HG02970 (cell line): ENCODE measurements around the gene KLHL7.
"Not testable (repeated sequence)": the region's sequence is repeated elsewhere in the genome, so short reads cannot be mapped to it uniquely, and the experiment has no call there.

Source experiments
- ATAC-seq: cut with Tn5 transposase; IDR thresholded peaks from one replicate; pipeline ENCODE4 v1.9.1; 2021; ENCODE audit warnings: mild to moderate bottlenecking, moderate library complexity, moderate number of reproducible peaks; ENCODE audit not compliant: unreplicated experiment, low FRiP score

Gene KLHL7

DNA sequence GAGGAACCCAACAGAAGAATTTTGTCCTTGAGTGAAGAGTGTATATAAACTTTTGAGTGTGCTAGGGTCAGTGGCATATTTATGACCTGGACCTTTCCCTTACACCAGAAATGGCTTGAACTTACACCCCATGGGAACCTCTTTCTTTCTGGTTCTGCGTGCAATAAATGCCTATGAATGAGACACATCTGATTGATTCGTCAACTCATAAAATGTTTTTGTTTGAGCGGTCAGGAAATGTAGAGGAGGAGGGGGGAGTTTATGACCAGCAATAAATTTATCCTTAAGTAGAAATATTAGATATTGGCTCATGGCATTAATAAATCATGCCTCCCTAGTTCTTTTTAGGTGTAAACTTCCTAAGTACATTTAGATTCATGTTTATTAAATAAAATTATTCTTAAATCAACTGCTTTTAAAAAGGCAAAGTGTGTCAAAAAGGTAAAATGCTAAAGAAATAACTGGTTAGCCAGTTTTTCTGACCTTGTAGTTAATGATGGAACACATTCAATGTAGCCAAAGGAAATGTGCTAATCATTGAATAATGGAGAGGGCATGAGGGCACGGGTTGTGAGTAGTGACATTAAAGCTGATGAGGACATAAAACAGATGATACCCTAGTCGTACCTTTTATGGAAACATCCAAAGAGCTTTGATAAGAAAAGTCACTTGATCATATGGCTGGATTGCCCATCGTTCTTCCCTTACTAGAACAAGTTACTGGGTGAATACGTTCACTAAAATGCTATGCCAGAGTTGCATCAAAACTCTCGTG, 62.7 kb downstream of the KLHL7 start:
- ATAC-seq: no peak

DNA sequence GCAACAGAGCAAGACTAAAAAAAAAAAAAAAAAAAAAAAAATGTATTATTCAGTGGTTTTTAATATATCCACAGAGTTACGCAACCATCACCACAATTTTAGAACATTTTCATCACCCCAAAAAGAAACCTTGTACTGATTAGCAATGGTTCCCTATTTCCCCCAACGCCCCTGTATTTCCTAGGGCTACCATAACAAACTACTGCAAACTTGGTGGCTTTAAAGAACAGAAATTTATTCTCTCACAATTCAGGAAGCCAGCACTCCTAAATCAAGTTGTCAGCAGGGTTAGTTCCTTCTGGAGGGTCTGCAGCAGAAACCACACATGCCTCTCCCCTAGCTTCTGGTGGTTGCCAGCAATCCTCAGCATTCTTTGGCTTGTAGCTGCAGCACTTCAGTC, 70.4 kb downstream of the KLHL7 start:
- no peak for ATAC-seq

DNA sequence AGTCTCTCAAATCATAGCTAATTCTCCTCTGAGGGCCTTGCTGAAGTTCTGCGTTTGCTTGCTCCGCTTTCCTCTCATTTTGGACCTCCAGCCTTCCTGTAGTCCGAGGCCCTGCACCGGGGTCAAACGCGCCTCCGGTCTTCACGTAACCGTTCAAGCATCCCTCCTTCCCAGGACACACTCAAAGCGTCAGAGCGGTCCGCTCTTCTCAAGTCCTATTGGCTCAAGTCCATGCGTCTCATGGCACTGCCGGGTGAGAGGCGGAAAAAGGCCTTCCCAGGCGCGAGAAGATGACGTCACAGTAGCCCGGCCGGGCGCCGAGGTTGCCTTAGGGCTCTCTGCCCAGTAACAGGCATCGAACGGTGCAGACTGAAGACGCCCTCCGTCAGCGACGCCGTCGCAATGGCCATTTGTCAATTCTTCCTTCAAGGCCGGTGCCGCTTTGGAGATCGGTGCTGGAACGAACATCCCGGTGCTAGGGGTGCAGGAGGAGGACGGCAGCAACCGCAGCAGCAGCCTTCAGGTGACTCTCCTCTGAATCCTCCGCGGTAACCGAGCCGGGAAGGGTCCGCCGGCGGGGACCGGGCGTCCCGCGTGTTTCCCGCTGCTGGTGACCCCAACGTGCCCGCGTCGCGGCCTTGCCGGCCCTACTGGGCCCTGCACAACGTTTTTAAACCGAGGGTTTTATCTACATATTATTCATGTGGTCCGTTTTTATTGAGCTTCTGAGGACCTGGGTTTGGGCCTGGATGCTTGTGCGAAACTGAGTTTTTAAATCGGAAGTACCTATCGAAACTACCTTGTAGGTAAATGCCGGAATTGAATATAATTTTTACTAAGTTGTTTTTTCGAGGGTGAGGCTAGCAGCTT, 76.3 kb downstream of the KLHL7 start, which contains the start of gene NUP42:
TSS of gene NUP42 (plus strand) at position 365 of the 870 bp plus-strand sequence. CDS start at position 403, 38 bp downstream.
- ATAC-seq: peak; percentile 97

DNA sequence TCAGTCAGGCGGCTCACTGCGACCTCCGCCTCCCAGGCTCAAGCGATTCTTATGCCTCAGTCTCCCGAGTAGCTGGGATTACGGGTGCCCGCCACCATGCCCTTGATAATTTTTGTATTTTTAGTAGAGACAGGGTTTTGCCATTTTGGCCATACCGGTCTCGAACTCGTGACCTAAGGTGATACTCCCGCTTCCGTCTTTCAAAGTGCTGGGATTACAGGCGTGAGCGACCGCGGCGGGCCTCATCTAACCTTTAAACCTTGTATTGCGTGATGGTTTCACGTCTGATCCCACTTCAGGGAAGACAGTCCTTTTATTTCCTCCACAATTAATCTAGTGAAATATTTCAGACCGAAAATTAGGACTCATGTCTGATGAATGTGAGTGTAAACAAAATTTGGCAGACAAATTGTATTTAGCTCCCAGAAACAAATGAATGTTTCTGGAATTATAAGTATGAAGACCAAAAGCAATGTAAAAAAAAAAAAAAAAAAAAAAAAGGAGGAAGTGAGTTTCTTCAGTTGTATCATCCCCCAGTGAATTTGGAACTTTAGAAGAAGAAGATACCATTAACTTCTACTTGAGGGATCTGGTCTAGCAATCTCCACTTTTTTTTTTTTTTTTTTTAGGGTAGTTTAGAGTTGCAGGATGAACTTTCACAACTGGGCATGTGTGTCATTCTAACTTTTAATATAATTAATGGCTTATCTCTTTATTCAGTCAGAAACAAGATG, 77.9 kb downstream of the KLHL7 start:
- ATAC-seq: no peak

DNA sequence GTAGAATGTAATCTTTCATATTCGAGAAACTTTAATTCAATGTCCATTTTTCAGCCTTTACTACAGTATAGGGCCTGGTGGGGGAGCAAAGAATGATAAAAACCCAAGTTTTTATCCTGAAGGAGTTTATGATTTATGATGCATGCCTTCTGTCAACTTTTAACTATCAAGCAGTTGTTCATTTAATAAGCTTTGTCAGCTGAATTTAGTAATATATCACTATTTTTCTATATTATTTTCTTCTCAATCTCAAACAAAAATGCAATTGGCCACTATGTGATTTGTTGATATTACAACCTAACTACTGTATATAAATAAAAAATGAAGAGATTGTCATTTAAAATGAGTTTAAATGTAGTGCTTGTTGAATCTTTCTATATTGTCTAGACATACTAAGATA, 78.7 kb downstream of the KLHL7 start:
- no peak for ATAC-seq

DNA sequence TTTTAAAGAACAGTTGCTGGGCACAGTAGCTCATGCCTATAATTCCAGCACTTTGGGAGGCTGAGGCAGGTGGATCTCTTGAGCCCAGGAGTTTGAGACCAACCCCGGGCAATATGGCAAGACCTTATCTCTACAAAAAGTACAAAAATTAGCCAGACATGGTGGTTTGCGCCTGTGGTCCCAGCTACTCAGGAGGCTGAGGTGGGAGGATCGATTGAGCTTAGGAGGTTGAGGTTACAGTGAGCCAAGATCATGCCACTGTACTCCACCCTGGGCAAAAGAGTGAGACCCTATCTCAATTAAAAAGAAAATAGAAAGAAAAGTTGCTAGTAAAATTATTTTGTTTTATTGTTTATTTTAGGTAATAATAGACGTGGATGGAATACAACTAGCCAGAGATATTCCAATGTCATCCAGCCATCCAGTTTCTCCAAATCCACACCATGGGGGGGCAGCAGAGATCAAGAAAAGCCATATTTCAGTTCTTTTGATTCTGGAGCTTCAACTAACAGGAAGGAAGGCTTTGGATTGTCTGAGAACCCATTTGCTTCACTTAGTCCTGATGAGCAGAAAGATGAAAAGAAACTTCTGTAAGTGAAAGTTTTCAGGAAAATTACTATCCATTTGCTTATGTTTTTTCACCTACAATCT, 79.2 kb downstream of the KLHL7 start:
- ATAC-seq: no peak

DNA sequence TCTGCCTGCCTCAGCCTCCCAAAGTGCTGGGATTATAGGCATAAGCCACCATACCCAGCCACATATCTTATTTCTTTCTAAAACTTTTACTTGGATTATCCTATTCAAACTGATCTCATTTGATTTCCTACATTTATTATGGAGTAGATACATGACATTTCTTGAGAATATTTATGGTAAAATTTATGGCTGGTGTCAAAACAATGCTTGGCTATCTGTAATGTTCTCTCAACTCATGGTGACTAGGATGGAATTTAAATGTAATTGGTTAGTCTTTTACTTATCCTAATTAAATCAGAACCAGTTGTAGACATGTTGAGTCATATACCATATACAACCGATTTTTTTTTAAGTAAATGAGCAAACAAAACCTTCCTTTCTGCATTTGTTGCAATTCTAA, 80.4 kb downstream of the KLHL7 start:
- ATAC-seq: no peak

DNA sequence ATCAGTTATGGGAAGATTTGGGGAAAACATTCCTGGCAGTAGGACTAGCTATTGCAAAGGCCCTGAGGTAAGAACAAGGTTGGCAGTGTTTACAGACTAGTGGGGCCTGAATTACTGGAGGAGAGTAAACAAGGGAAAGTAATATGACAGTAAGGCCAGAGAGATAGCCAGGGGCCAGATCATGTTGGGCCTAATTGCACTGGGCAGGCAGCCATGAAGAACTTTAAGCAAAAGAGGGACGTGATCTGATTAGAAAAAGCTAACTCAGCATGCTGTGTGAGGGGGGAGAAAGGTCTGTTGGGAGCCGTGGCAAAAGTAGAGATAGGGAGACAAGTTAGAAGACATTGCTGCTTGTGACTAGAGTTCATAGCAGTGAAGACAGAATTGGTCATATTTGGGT, 85.4 kb downstream of the KLHL7 start:
- ATAC-seq: no peak

DNA sequence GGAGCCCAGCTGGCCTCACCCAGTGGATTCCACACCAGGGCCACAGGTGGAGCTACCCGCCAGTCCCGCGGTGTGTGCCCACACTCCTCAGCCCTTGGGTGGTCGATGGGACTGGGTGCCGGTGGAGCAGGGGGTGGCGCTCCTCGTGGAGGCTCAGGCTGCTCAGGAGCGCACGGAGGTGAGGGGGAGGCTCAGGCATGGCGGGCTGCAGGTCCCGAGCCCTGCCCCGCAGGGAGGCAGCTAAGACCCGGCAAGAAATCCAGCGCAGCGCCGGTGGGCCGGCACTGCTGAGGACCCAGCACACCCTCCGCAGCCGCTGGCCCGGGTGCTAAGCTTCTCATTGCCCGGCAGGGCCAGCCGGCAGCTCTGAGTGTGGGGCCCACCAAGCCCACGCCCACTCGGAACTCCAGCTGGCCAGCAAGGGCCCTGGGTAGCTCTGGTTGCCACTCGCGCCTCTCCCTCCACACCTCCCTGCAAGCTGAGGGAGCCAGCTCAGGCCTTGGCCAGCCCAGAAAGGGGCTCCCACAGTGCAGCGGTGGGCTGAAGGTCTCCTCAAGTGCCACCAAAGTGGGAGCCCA, 88.2 kb downstream of the KLHL7 start:
- ATAC-seq: not testable (repeated sequence)

DNA sequence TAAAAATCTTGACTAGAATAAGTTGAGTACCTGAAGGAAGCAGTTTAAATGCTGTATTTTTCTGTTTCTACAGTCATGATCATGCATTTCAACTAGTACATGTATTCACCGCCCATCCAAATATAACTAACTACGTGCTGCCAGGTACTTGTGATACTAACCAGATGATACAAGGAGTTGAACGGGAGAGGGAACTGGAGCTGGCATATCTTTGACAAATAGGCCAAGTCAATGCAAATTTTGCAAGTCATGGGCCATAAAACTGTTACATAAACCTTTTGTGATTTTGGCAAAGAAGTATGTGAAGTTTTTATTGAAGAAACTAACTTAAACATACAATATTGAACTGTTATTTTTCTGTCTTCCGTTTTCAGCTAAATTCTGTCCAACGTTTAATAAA, 90.7 kb downstream of the KLHL7 start:
- no peak for ATAC-seq

DNA sequence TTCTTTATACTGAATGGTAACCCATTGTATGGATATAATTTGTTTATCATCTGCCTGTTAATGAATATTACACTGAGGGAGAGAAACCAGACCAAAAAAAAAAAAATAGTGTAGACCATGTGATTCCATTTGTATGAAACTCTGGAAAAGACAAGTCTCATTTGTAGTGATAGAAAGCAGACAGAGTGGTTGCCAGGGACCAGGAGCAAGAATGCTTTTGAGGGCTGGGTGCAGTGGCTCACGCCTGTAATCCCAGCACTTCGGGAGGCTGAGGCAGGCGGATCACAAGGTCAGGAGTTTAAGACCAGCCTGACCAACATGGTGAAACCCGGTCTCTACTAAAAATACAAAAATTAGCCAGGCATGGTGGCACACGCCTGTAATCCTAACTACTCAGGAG, 92.2 kb downstream of the KLHL7 start:
- ATAC-seq: not testable (repeated sequence)

DNA sequence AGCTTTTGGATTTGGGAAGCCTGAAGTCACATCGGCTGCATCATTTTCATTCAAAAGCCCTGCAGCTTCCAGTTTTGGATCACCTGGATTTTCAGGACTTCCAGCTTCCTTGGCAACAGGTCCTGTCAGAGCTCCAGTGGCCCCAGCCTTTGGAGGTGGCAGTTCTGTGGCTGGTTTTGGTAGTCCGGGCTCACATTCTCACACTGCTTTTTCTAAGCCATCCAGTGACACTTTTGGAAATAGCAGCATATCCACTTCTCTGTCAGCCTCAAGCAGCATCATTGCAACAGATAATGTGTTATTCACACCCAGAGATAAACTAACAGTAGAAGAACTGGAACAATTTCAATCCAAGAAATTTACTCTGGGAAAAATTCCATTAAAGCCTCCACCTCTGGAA, 94.7 kb downstream of the KLHL7 start:
- no peak for ATAC-seq

DNA sequence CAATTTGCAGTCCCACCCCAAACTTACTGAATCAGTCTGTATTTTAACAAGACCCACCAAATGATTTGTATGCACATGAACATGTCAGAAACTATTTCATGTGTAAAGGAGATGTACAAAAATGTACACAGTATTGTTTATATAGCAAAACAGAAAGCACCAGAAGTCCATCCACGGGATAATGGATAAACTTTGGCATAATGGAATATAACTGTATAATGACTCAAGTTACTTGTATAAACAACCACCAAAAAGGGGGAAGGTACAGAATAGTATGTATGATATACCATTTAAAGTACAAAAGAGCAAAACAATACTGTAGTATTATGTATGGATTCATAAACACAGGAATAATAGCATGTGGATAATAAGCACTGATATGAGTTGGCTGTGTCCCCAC, 98.7 kb downstream of the KLHL7 start:
- ATAC-seq: no peak

DNA sequence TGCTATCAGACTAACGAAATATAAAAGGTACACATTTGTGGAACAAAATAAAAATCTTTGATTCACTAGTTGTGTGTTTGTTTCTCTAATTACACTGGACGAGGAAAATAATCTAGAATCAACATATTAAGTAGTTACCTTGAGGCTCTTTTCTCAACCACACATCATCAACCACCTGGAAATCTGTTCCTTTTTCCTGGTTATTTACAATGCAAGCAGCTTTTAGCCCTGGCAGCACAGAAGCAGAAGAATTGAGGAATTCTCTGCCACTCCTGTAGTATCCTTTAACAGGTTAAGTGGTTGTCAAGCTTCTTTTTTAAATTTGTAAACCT, 100.0 kb downstream of the KLHL7 start:
- ATAC-seq: no peak

DNA sequence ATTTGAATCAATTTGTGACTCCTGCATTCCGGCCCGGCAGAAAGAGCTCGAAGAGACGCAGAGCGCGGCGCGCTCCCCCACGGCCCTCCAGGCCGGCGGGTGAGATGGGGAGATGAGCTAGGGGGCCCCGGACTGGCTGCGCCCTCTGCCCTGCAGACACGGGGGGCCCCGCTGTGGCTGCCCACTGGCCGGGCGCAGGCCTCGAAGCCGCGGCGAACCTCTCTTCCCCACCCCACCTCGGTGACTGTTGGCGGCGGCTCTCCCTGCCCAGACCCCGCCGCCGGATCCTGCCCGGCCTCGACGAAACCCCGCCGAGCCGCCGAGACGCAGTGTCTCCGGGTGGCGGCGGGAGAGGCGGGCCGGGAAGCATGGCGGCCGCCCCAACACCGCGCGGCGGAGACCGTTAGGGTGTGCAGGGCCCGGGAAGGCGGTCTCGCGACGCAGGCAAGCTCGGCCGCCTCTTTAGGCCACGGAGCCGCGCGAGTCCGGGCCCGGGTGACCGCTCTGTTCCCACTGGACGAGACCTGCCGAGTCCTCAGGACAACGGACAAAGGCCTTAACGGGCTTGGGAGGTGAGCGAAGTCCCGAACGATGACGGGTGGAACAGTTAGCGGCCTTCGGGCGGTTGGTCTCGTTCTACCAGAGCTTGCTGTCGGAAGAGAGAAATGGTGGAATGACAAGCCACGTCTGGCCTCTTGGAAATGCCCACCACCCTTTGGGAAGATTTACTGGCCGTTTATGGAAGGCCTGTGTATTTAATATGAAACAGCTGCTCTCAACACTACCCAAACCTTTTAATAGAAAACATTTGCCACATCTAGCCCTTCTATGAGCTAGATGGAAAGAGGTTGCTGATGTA, 100.6 kb downstream of the KLHL7 start:
- no peak for ATAC-seq

DNA sequence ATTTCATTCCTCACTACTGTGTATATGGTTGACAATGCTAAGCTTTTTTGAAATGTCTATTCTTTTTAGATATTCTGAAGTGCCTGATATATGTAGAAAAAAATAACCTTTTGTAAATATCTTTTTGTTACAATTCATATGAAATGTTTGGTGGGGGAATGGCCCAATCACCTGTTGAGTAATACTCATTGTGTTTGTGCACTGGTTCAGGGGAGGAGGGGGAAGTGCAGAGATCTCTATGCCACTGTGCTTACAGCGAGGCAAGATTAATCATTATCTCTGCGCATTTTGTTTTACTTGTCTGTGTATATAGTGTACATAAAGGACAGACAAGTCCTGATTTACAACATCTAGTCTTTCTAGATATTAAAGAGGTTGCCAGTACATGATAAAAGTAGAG, 101.4 kb downstream of the KLHL7 start:
- no peak for ATAC-seq

DNA sequence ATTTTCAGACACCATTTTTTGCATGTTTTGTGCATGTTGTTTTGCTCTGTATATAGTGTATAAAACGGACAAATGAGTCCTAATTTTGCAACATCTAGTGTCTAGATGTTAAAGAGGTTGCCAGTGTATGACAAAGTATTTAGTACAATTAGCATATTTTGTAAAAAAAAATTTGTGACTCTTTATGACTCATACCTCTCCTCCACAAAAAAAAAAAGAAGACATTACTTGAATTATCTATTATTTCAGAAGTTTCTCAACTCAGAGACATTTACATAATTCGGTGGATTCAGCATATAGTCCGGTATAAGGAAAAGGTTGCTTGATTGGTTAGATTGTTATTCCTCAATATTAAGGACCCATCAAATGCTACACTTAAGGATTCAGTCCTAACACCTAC, 102.3 kb downstream of the KLHL7 start:
- ATAC-seq: no peak

DNA sequence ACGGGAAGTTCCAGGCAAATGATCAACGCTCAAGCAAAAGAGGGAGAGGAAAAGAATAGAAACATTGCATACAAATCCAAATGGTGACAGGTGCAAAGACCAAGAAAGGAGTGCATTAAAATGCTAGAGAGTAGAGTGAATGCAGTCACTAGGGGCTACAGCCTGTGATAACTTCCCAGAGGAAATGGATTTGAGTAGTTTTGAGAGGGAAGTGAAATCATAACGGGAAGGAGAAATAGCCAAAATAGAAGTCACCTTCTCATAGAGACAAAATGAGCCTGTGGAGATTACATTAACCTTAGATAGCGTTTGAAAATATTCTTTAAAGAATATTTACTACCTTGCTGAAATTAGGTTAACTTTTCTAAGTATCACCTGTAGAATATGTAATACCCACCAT, 102.7 kb downstream of the KLHL7 start:
- ATAC-seq: no peak

DNA sequence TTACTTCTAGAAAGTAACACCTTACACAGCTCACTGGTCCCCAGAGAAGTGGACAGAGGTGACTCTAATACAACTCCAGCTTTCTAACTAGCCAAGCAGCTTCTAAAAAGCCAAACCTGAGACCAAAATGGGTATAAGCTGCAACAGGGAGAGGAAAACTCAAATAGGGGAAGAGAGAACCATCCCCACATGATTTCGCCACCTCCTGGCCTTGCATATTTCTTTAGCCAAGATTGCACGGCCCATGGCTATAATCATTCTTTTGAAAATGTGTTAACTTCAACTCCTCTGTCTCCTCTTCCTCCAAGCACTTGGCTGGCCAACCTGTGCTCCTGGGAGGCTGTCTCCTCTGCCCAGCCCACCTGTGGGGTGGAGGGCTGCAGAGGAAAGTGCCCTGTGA, 104.9 kb downstream of the KLHL7 start:
- no peak for ATAC-seq
